PC-3 (cell line): Measurements from ENCODE around the gene MIA. TPM values are rescaled to one million over a fixed set of nuclear protein-coding genes. Genes with fewer than 3 reads are reported as not detected.

Source experiments
- ATAC-seq: fragments of 200-7000 bp; cut with Tn5 transposase; 2 replicates; pipeline ENCODE4 v1.9.1; 2020; ENCODE audit warnings: mild to moderate bottlenecking, moderate library complexity
- BruUV-seq: library from RNA; stranded (reverse); fragments of 400-500 nt; replicated peaks from 2 replicates; lab custom pipeline; 2021; lab: Mats Ljungman, UMichigan
- CTCF ChIA-PET: fragments of 300-600 bp; sonication (Branson Sonifier 250); formaldehyde crosslinking; loops from one replicate; lab custom pipeline; 2022; ENCODE audit warnings: antibody characterized with exemption; lab: Charles Lee
- POLR2A ChIA-PET: fragments of 300-600 bp; sonication (Branson Sonifier 250); formaldehyde crosslinking; loops from one replicate; lab custom pipeline; 2022; ENCODE audit warnings: antibody characterized with exemption; ENCODE audit not compliant: unreplicated experiment; lab: Charles Lee
- DNase-seq: peaks from one replicate; pipeline ENCODE4 v3.0.0-alpha.2; 2015
- H2AFZ ChIP-seq: fragments of 300-600 bp; sonication (generic); 2 replicates; pipeline ENCODE4 v1.6.0; 2016; ENCODE audit warnings: antibody characterized with exemption, low read length
- H3F3A ChIP-seq: fragments of 300-600 bp; sonication (generic); one replicate; pipeline ENCODE4 v1.6.0; 2017; ENCODE audit warnings: antibody characterized with exemption, low read length, control low read depth, mild to moderate bottlenecking; ENCODE audit not compliant: unreplicated experiment
- H3K27ac ChIP-seq: fragments of 300-600 bp; sonication (generic); 2 replicates; pipeline ENCODE4 v1.5.1; 2016; ENCODE audit warnings: mild to moderate bottlenecking, low read length
- H3K27me3 ChIP-seq: fragments of 300-600 bp; sonication (generic); 2 replicates; pipeline ENCODE4 v1.6.1; 2016; ENCODE audit warnings: low read length, mixed read lengths
- H3K36me3 ChIP-seq: fragments of 300-600 bp; sonication (generic); 2 replicates; pipeline ENCODE4 v1.6.1; 2016; ENCODE audit warnings: low read depth, mixed run types, low read length, mixed read lengths
- H3K4me1 ChIP-seq: fragments of 300-600 bp; sonication (generic); 2 replicates; pipeline ENCODE4 v1.5.1; 2016; ENCODE audit warnings: low read length; ENCODE audit not compliant: insufficient read depth
- H3K4me2 ChIP-seq: fragments of 300-600 bp; sonication (generic); 2 replicates; pipeline ENCODE4 v1.6.0; 2016; ENCODE audit warnings: low read length
- H3K4me3 ChIP-seq: fragments of 300-600 bp; sonication (generic); 2 replicates; pipeline ENCODE4 v1.5.1; 2016; ENCODE audit warnings: mild to moderate bottlenecking, low read length, mixed read lengths
- H3K79me2 ChIP-seq: fragments of 300-600 bp; sonication (generic); 2 replicates; pipeline ENCODE4 v1.6.1; 2017; ENCODE audit warnings: low read length, mixed read lengths
- H3K9ac ChIP-seq: fragments of 300-600 bp; sonication (generic); 2 replicates; pipeline ENCODE4 v1.6.0; 2016; ENCODE audit warnings: mild to moderate bottlenecking, low read length
- H3K9me2 ChIP-seq: fragments of 300-600 bp; sonication (generic); replicated peaks from 2 replicates; pipeline ENCODE4 v1.6.1; 2016; ENCODE audit warnings: mixed run types, low read length, mixed read lengths
- H3K9me3 ChIP-seq: fragments of 300-600 bp; sonication (generic); 2 replicates; pipeline ENCODE4 v1.6.1; 2016; ENCODE audit warnings: low read length, mixed read lengths
- H4K20me1 ChIP-seq: fragments of 300-600 bp; sonication (generic); 2 replicates; pipeline ENCODE4 v1.6.1; 2016; ENCODE audit warnings: low read length, mixed read lengths
- CTCF ChIP-seq: fragments of 300-600 bp; sonication (generic); conservative IDR thresholded peaks from 2 replicates; pipeline ENCODE4 v1.5.1; 2017; ENCODE audit warnings: antibody characterized with exemption, low read depth, mild to moderate bottlenecking, low read length
- EZH2 ChIP-seq: fragments of 300-600 bp; sonication (generic); IDR thresholded peaks from one replicate; pipeline ENCODE4 v1.6.1; 2017; ENCODE audit warnings: antibody characterized with exemption, mild to moderate bottlenecking, low read length; ENCODE audit not compliant: unreplicated experiment
- EZH2phosphoT487 ChIP-seq: fragments of 300-600 bp; sonication (generic); IDR thresholded peaks from 2 replicates; pipeline ENCODE4 v1.6.1; 2018; ENCODE audit warnings: mild to moderate bottlenecking, antibody characterized with exemption, low read length, borderline replicate concordance
- intact Hi-C: fragments of 100-400 bp; cut with micrococcal nuclease; formaldehyde crosslinking; loops from 2 replicates; pipeline ENCODE4 v1.9.0; 2023
- total RNA-seq: library from RNA; depleted of rRNA; stranded (reverse); fragments of >200 nt; gene quantifications from 2 replicates; pipeline ENCODE4 v1.2.3, GENCODE V29; 2014

The MIA gene
- total RNA-seq, 1 experiment from 2014 or later: not detected

- POLR2A ChIA-PET: no interaction called here
- H2AFZ ChIP-seq: no peak overlapping the region
- H3K9ac ChIP-seq: no peak overlapping the region
- H3K4me1 ChIP-seq: no peaks in the 10 kb centered on the region
- no peaks in the 10 kb centered on the region for H3K9me3 ChIP-seq
- no peak overlapping the region for H3K4me3 ChIP-seq
- intact Hi-C loops: no loop called here
- H3K4me2 ChIP-seq: no peak overlapping the region
- no peak for DNase-seq
- no peaks in the 10 kb centered on the region for H3K27me3 ChIP-seq
- H4K20me1 ChIP-seq: no peaks in the 10 kb centered on the region
- H3K79me2 ChIP-seq: no peaks in the 10 kb centered on the region
- H3K27ac ChIP-seq: no peak overlapping the region
- ATAC-seq: no peak
- CTCF ChIA-PET: no interaction called here
- no peaks in the 10 kb centered on the region for H3F3A ChIP-seq
- BruUV-seq: no TSS peak
- H3K9me2 ChIP-seq: no peaks in the 10 kb centered on the region
- H3K36me3 ChIP-seq: no peaks in the 10 kb centered on the region
- TF ChIP-seq EZH2phosphoT487 (no peak), EZH2 (no peak), CTCF (no peak)
Observed at GRCh38 chr19:40786060-40787037, 11.0 kb downstream of the MIA start.

- no peak for DNase-seq
- Histone ChIP-seq H3K9me3 (no peaks in the 10 kb centered on the region), H3K4me1 (no peaks in the 10 kb centered on the region), H3K79me2 (no peaks in the 10 kb centered on the region), H4K20me1 (no peaks in the 10 kb centered on the region), H3K9me2 (no peaks in the 10 kb centered on the region), H3K27ac (no peak overlapping the region), H3F3A (no peaks in the 10 kb centered on the region), H3K4me3 (no peak overlapping the region), H3K36me3 (no peaks in the 10 kb centered on the region), H3K9ac (no peak overlapping the region), H3K27me3 (no peaks in the 10 kb centered on the region), H2AFZ (no peak overlapping the region), H3K4me2 (no peak overlapping the region)
- ChIA-PET POLR2A (no interaction called here), CTCF (no interaction called here)
- intact Hi-C loops: loop anchor here (10.0 kb wide), 1 partner anchor 127 kb away; no protein-coding TSS in a partner anchor
- no peak for TF ChIP-seq CTCF
- TF ChIP-seq EZH2phosphoT487: no peak
- TF ChIP-seq EZH2: no peak
- no TSS peak for BruUV-seq
- no peak for ATAC-seq
Observed at GRCh38 chr19:40791349-40791748, 16.0 kb downstream of the MIA start.

DNA sequence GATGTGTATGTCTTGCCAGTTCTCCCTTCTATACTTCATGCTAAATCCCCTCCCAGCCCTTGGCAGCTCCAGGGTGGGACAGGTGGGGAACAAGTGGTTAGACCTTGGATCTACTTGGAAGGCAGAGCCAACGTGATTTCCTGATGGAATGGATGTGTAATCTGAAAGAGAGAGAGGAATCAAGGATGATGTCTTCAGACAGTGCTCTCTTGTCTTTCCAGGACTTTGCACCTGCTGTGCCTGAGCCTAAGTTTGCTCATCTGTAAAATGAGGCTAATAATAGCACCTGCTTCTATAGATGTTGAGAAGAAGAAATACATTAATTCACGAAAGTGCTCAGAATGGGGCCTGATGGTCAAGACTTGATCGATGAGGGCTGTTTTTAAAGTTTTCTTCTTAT is 16.7 kb downstream of the MIA start:
- no TSS peak for BruUV-seq
- no peaks in the 10 kb centered on the region for H3K79me2 ChIP-seq
- H4K20me1 ChIP-seq: no peaks in the 10 kb centered on the region
- ATAC-seq (no peak), DNase-seq (no peak)
- TF ChIP-seq EZH2phosphoT487 (no peak), EZH2 (no peak), CTCF (no peak)
- H3K4me2 ChIP-seq: no peak overlapping the region
- no peak overlapping the region for H3K4me3 ChIP-seq
- no peaks in the 10 kb centered on the region for H3K9me3 ChIP-seq
- intact Hi-C loops: loop anchor here (10.0 kb wide), 1 partner anchor 127 kb away; no protein-coding TSS in a partner anchor
- POLR2A ChIA-PET: no interaction called here
- no peak overlapping the region for H2AFZ ChIP-seq
- CTCF ChIA-PET: no interaction called here
- no peaks in the 10 kb centered on the region for H3K27me3 ChIP-seq
- H3K27ac ChIP-seq: no peak overlapping the region
- no peaks in the 10 kb centered on the region for H3K36me3 ChIP-seq
- H3K4me1 ChIP-seq: no peaks in the 10 kb centered on the region
- no peak overlapping the region for H3K9ac ChIP-seq
- H3F3A ChIP-seq: no peaks in the 10 kb centered on the region
- H3K9me2 ChIP-seq: no peaks in the 10 kb centered on the region
